ENCODE data around the gene TSPAN9. TPM values are rescaled to one million over a fixed set of nuclear protein-coding genes. Genes with fewer than 3 reads are reported as not detected.

TSPAN9 gene
- total RNA-seq, 1 donor from 2014 or later: 0.48 TPM

DNA sequence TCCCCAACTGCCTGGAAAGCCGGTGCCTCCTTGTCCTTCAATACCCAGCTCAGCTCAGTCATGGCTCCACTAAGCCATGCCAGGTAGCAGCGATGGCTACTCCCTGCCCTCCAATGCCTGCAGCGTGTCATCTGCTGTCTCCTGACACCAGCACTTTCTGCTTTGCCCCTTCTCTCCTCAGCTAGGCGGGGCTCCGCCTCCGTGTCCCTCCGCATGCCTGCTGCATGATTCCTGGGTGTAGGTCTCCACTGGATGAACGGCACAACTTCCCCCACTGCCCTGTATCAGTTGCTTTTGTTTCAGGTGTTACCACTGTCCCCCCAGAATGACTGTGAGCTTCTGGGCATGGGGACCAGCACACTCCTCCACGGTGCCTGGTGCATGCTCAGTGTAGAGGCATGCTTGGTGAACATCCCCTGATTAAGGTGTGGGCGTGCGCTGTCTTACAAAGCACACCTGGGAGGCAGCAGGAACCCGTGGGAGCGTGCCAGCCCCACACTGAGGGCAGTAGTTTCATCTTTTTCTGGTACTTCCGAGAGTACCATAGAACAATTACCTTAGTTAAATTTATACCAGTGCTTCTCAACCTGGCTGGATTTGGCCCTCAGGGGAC, 234.4 kb downstream of the TSPAN9 start:
- Mint-ChIP-seq H3K4me1 (ENCODE audit: low read depth) (no peaks in the 10 kb centered on the region), H3K9me3 (no peaks in the 10 kb centered on the region), H3K36me3 (ENCODE audit: low read depth) (no peaks in the 10 kb centered on the region), H3K27ac (no peak overlapping the region), H3K4me3 (ENCODE audit: low read depth) (no peak overlapping the region), H3K27me3 (ENCODE audit: low read depth) (peaks cover 2% of the 10 kb centered on the region)
- intact Hi-C loops (cut with micrococcal nuclease): no loop called here
- DNase-seq (ENCODE audit: low spot score): no peak

DNA sequence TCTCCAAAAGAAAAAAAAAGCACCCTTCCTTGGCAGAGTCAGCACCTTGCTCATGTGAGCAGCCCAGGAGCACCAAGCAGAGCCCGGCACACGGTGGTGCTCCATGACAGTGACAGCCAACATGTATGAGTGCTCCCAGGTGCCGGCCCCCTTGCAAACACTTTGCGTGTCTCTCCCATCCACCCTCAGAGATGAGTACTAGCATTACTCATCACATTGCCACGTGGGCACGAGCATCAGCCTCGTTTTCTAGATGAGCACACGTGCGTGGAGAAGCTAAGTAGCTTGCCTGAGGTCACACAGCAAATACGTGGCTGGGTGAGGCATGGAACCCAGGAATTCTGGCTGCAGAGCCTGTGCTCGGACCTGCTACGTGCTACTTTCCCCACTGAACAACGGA, 235.9 kb downstream of the TSPAN9 start:
- Mint-ChIP-seq H3K27ac (no peak overlapping the region), H3K4me3 (ENCODE audit: low read depth) (no peak overlapping the region), H3K27me3 (ENCODE audit: low read depth) (peaks cover 2% of the 10 kb centered on the region), H3K36me3 (ENCODE audit: low read depth) (no peaks in the 10 kb centered on the region), H3K9me3 (no peaks in the 10 kb centered on the region), H3K4me1 (ENCODE audit: low read depth) (no peaks in the 10 kb centered on the region)
- intact Hi-C loops (cut with micrococcal nuclease): no loop called here
- DNase-seq (ENCODE audit: low spot score): no peak

DNA sequence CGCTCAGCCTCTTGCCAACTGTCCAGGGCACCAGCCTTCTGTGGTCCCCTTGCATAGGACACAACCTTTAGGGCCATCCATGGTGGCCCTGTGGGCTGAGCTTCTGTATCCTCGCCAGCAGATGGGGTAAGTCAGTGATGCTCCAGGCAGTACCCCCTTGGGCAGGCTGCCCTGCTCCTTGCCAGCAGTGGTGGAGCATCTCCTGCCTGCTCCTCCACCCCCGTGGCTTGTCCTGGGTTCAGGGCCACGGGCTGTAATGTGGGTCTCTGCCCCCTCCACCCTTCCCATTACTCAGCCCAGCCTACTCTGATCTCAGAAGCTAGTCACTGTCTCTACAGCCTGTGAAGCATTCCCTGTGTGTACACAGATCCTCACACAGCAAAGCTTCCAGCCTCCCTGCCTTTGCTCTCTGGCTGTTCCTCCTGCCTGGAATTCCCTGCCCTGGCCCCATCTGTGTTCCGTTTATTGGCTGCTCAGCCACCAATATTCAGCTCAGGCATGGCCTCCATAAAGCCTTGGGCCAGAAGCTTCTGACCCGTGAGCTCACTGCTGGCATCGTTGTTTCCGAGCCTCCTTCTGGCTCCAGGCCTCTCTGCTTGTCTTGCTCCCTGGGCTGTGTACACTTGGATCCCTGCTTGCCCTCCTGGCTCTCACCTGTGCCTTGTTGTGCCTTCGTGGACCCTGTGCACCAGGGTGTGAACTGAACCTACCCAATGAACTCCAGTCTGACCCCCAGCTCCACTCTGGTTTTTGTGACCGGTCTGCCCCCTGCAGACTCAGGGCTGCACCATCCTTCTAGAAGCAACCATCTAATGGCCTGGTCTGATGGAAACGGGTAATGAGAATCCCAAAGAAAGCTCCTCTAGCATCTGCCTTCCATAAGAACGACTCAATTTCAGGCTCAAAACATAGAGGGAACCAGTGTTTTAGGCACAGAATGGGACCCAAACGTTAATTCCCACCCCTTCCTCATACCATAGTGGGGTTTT, 236.8 kb downstream of the TSPAN9 start:
- no peak for DNase-seq (ENCODE audit: low spot score)
- Mint-ChIP-seq H3K27me3 (ENCODE audit: low read depth) (peaks cover 2% of the 10 kb centered on the region), H3K36me3 (ENCODE audit: low read depth) (no peaks in the 10 kb centered on the region), H3K9me3 (no peaks in the 10 kb centered on the region), H3K4me1 (ENCODE audit: low read depth) (no peaks in the 10 kb centered on the region), H3K4me3 (ENCODE audit: low read depth) (no peak overlapping the region), H3K27ac (no peak overlapping the region)
- intact Hi-C loops (cut with micrococcal nuclease): no loop called here

DNA sequence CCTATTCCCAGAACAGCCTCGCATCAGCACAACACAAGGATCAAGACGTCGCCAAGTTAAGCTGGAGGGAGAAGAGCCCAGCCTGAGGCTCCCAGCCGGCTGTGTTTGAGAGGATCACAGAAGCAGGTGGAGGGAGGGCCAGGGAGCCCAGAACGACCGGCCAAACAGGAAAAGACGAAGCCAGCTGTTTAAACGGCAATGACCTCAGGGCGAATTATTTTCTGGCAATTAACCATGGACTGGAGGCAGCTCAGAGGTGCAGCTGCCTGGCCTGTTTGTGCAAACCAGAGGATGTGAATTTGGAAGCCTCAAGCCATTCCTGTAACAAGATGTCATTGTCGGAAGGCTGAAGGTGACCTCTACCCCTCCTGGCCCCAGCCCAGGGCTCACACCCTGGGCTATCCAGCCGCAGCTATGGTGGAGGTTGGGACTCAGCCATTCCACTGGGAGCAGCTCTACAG, 238.1 kb downstream of the TSPAN9 start:
- Mint-ChIP-seq H3K27me3 (ENCODE audit: low read depth) (peaks cover 2% of the 10 kb centered on the region), H3K27ac (no peak overlapping the region), H3K9me3 (no peaks in the 10 kb centered on the region)

DNA sequence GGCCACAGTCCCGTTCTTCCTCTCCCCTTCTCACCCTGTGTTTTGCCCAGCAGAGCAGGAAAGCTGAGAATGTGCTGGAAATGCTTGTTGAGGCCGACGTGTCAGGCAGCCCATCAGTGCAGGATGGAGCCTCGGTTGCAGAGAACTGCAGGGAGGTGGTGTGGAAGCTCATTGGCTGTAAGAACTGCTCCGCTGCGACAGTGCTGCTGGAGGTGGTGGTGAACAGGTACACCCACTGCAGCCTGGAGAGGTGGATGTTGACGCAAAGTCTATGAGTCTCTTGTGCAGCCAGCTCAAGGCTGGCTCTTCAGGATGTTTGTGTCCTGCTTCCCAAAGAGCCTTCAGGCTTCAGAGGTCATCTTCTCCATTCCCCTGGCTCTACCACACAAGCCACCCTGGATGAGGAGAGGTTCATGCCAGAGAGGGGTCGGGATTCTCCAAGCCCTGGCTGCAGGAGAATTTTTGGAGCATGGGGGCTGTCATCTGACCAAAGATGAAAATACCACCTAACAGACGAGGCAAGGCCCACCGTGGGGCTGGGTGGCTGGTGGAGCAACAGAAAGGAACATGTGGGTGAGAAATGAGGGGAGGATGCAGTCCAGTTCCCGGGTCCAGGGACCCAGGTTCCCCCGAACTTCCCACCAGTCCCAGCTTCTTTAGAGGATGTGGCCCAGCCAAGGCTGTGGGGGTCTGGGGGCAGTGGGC, 239.7 kb downstream of the TSPAN9 start:
- no peak overlapping the region for H3K4me3 Mint-ChIP-seq (ENCODE audit: low read depth)
- no peaks in the 10 kb centered on the region for H3K4me1 Mint-ChIP-seq (ENCODE audit: low read depth)
- H3K9me3 Mint-ChIP-seq: no peaks in the 10 kb centered on the region
- no peak for DNase-seq (ENCODE audit: low spot score)
- intact Hi-C loops (cut with micrococcal nuclease): no loop called here
- peaks cover 2% of the 10 kb centered on the region for H3K27me3 Mint-ChIP-seq (ENCODE audit: low read depth)
- H3K36me3 Mint-ChIP-seq (ENCODE audit: low read depth): no peaks in the 10 kb centered on the region
- no peak overlapping the region for H3K27ac Mint-ChIP-seq

More for the DNA sequence above, 238.1 kb downstream of the TSPAN9 start:
- DNase-seq (ENCODE audit: low spot score): no peak
- intact Hi-C loops (cut with micrococcal nuclease): no loop called here
- no peaks in the 10 kb centered on the region for H3K4me1 Mint-ChIP-seq (ENCODE audit: low read depth)
- no peaks in the 10 kb centered on the region for H3K36me3 Mint-ChIP-seq (ENCODE audit: low read depth)
- no peak overlapping the region for H3K4me3 Mint-ChIP-seq (ENCODE audit: low read depth)

DNA sequence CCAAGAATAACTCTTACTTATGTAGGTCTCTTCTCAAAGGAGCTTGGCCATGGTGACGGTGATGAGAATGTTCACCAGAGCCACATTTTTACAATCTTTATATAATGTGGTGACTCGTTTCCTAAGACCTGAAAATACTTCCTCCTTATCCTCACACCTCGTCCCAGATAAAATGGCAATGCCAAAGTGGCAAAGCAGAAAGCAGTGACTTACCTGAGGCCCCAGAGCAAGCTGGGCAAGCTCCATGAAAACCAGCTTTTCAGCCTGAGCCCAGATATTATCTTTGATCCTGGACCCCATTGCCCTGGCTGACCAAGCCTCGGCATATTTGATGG, 240.3 kb downstream of the TSPAN9 start:
- no peak for DNase-seq (ENCODE audit: low spot score)
- Mint-ChIP-seq H3K27me3 (ENCODE audit: low read depth) (peaks cover 2% of the 10 kb centered on the region), H3K27ac (no peak overlapping the region), H3K9me3 (no peaks in the 10 kb centered on the region), H3K36me3 (ENCODE audit: low read depth) (no peaks in the 10 kb centered on the region), H3K4me3 (ENCODE audit: low read depth) (no peak overlapping the region), H3K4me1 (ENCODE audit: low read depth) (no peaks in the 10 kb centered on the region)
- intact Hi-C loops (cut with micrococcal nuclease): no loop called here

DNA sequence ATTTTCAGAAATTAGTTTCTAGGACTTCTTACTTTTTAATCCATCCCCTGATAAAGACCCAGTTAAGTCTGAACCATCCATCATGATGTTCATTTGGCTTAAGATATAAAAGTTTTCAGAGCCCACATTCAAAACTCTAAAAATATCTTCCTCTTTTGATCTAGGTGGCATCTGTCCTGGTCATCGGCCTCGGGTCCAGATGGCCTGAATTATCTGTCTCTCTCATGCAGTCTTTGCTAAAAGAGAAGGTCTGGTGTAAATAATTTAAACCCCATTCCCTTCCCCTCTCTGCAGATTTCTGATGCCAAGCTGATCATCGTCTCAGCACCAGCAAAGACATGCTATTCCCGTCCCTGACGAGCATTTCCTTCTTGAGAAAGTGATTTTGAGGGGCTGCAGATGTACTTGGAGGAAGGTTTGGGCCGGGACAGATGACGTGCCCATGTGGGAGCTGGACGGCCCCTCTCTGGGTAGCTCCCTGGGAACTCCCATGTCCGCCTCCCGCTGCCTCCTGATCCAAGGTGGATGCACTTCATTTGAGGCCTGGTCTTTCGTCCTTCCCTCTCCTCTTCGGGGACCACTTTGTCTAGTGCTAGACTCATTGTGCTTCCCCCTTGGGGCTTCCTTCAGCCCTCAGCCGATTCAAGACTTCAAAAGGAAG, 240.8 kb downstream of the TSPAN9 start:
- Mint-ChIP-seq H3K4me3 (ENCODE audit: low read depth) (no peak overlapping the region), H3K27ac (no peak overlapping the region), H3K9me3 (no peaks in the 10 kb centered on the region), H3K4me1 (ENCODE audit: low read depth) (no peaks in the 10 kb centered on the region), H3K36me3 (ENCODE audit: low read depth) (no peaks in the 10 kb centered on the region), H3K27me3 (ENCODE audit: low read depth) (peaks cover 2% of the 10 kb centered on the region)
- DNase-seq (ENCODE audit: low spot score): no peak
- intact Hi-C loops (cut with micrococcal nuclease): no loop called here

DNA sequence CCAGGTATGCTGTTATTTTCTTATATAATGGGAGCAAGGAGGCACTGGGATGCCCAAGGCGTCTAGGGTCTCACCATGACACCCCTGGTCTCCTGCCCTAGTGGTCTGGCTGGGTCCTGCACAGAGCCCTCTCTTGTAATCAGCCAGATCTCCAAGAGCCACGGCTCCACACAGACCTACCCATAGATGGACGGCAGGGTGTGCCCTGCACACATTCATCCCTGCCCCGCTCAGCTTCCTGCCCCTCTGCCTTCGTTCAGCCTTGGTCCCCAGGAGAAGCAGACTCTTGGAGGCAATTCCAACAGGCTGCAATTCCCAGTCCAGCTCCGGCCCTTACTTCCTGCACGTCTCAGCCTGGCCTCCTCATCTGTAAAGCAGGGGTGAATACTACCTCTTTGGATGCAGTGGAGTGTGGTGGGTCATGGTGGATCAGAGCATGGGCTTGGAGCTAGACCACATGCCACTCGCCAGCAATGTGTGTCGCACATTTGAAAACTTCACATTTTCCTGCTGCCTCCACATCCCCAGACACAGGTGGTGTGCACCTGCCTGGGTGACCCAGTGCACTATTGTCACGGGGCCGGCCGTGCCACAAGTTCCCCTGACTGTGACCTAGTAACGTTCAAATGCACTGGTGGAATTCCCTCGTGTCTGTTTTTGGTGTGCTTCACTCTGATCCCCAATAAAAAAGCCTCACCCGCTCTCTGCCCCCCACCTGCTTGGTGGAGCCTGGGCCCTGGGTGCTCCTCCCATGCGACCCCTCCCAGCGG, 242.7 kb downstream of the TSPAN9 start:
- intact Hi-C loops (cut with micrococcal nuclease): no loop called here
- no peaks in the 10 kb centered on the region for H3K36me3 Mint-ChIP-seq (ENCODE audit: low read depth)
- peaks cover 1% of the 10 kb centered on the region for H3K27me3 Mint-ChIP-seq (ENCODE audit: low read depth)
- no peaks in the 10 kb centered on the region for H3K4me1 Mint-ChIP-seq (ENCODE audit: low read depth)
- no peak for DNase-seq (ENCODE audit: low spot score)
- H3K9me3 Mint-ChIP-seq: no peaks in the 10 kb centered on the region
- H3K4me3 Mint-ChIP-seq (ENCODE audit: low read depth): no peak overlapping the region
- no peak overlapping the region for H3K27ac Mint-ChIP-seq

DNA sequence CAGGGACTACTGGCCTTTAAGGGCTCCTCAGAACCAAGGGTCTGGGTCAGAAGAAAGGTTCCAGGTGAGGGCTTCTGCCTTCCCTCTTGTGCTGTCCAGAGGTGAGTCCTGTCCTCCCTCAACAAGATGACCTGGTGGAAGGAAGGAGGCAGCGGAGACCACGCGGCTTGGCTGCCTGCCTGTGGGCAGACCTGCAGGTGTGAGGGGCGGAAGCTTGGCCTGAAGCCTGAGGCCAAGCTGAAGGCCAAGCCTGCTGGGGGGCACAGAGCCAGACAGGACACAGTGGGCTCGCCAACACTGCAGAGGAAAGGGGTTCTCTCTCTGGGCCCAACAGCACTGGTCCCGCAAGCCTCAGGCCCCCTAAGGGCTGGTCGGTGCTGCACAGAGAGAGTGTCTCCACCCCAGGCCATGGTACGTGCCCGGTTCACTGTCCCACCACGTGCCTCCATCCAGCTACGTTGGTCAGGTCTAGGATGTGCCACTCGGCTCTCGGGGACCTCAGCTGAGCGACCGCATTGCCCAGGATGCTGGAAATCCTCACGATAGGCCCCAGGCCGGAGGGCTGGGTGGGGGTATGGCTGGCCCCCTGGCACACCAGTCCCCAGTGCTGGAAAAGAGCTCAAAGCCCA, 243.8 kb downstream of the TSPAN9 start:
- no peaks in the 10 kb centered on the region for H3K27me3 Mint-ChIP-seq (ENCODE audit: low read depth)
- H3K4me1 Mint-ChIP-seq (ENCODE audit: low read depth): no peaks in the 10 kb centered on the region
- DNase-seq (ENCODE audit: low spot score): no peak
- H3K36me3 Mint-ChIP-seq (ENCODE audit: low read depth): no peaks in the 10 kb centered on the region
- H3K4me3 Mint-ChIP-seq (ENCODE audit: low read depth): no peak overlapping the region
- H3K9me3 Mint-ChIP-seq: no peaks in the 10 kb centered on the region
- no peak overlapping the region for H3K27ac Mint-ChIP-seq
- intact Hi-C loops (cut with micrococcal nuclease): no loop called here

DNA sequence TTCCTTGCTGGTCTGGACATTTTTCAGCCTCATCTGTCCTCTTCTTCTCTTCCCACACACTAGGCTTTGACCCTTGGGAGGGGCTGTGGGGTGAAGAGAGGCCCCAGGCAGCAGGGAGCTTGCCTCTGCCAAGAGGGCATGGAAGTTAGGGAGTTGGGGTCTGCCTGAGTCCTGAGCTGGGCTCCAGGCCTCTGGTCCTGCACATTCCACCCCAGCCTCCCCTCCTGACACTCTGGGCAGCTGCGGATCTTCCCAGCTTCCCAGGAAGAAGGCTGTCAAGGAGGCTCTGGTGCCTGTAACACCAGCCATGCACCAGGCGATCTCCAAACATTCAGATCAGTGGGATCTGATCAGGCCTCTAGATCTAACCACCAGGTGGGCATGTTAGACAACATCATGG, 244.7 kb downstream of the TSPAN9 start:
- H3K36me3 Mint-ChIP-seq (ENCODE audit: low read depth): no peaks in the 10 kb centered on the region
- H3K4me1 Mint-ChIP-seq (ENCODE audit: low read depth): no peaks in the 10 kb centered on the region
- H3K9me3 Mint-ChIP-seq: no peaks in the 10 kb centered on the region
- H3K27ac Mint-ChIP-seq: no peak overlapping the region
- DNase-seq (ENCODE audit: low spot score): no peak
- no peaks in the 10 kb centered on the region for H3K27me3 Mint-ChIP-seq (ENCODE audit: low read depth)
- no peak overlapping the region for H3K4me3 Mint-ChIP-seq (ENCODE audit: low read depth)
- intact Hi-C loops (cut with micrococcal nuclease): no loop called here

DNA sequence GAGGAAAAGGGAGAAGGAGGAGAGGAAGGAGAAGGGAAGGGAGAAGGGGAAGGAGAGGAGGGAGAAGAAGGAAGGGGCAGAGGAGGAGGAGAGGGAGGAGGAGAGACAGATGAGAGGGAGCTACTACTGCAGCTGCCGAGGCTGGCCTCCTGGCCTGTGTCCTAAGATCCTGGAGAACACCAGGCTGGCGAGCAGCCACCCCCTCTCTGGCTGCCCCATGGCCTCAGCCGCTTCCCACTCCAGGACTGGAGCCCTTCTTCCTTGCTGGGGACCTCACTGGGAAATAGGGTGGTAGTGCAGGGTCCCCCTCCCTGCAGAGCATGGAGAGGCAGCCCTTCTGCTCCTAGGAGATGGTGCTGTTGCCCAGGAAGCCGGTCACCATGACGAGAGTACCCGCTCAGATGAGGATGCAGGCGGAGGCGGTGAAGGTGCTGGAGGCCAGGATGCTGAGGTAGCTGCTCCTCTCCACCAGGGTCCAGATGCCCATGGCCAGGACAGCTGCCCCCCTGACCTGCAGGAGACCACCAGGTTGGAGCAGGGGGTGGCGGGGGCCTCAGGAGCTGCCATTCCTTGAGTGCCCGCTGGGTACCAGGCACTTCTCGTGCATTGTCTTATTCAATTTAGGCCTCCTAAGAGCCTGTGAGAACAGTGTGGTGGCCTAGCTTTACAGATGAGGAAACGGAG, 246.0 kb downstream of the TSPAN9 start:
- DNase-seq (ENCODE audit: low spot score): no peak
- H3K27me3 Mint-ChIP-seq (ENCODE audit: low read depth): no peaks in the 10 kb centered on the region
- intact Hi-C loops (cut with micrococcal nuclease): no loop called here

More for the DNA sequence above, 246.0 kb downstream of the TSPAN9 start:
- Mint-ChIP-seq H3K36me3 (ENCODE audit: low read depth) (no peaks in the 10 kb centered on the region), H3K27ac (no peak overlapping the region), H3K9me3 (no peaks in the 10 kb centered on the region), H3K4me1 (ENCODE audit: low read depth) (no peaks in the 10 kb centered on the region), H3K4me3 (ENCODE audit: low read depth) (no peak overlapping the region)
